ENCODE results near the gene RBM12. TPM values are rescaled to one million over a fixed set of nuclear protein-coding genes. Genes with fewer than 3 reads are reported as not detected.

The RBM12 gene
- total and polyA plus RNA-seq, 9 donors, result 32.0 to 59.6 (median 50.5) TPM

DNA sequence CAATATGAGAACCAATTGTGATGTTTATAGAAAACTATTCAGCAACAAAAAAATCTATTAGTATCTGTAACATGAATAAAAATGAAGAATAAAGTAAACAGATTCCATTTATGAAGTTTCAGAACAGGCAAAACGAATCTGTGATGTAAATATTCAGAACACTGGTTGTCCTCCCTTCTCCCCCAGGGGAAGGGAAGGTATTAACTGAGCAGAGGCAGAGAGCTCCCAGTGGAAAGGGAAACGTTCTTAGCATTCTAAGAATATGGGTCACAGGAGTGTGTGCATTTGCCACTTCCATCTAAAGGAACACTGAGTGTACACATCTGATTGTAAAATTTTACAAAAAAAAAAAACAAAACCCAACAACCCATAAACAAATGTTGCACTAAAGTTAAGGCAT lies 25.9 kb downstream of the RBM12 start:
- Histone ChIP-seq H3K9me3 (replicated peaks; ENCODE audit: control insufficient read depth, low read depth, low read length) (no peaks in the 10 kb centered on the region), H3K27ac (ENCODE audit: low read length) (no peak overlapping the region), H3K27me3 (ENCODE audit: control insufficient read depth, insufficient read depth, low read length) (no peaks in the 10 kb centered on the region), H3K36me3 (ENCODE audit: control insufficient read depth, insufficient read depth, low read length) (peaks cover 2% of the 10 kb centered on the region), H3K4me1 (ENCODE audit: control insufficient read depth, insufficient read depth, low read length) (peaks cover 4% of the 10 kb centered on the region), H3K4me3 (ENCODE audit: low read length) (no peak overlapping the region)
- WGBS (ENCODE audit: insufficient coverage), result no CpG with 5 or more reads among the region's 2 CpGs
- no peak for DNase-seq

DNA sequence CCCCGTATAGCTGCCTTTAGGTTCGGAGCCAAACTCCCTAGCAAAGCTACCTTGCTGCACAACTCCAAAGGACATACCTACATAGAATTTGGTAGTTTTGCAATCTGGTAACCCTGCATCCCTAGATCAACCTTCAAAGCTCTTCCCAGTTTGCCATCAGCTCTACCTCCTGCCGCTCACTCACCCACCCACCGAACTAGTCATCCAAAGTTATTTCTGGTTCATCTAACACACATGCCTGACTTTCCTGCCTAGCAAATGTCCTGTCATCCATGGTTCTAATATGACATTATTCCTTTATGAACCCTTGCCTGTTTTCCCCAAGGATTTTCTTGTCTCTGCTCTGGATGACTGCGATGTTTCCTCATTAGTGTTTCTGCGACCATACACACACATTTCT lies 27.4 kb downstream of the RBM12 start:
- Histone ChIP-seq H3K36me3 (ENCODE audit: control insufficient read depth, insufficient read depth, low read length) (peaks cover 5% of the 10 kb centered on the region), H3K4me1 (ENCODE audit: control insufficient read depth, insufficient read depth, low read length) (peaks cover 4% of the 10 kb centered on the region), H3K27me3 (ENCODE audit: control insufficient read depth, insufficient read depth, low read length) (no peaks in the 10 kb centered on the region), H3K9me3 (replicated peaks; ENCODE audit: control insufficient read depth, low read depth, low read length) (no peaks in the 10 kb centered on the region), H3K27ac (ENCODE audit: low read length) (no peak overlapping the region), H3K4me3 (ENCODE audit: low read length) (no peak overlapping the region)
- no peak for DNase-seq
- WGBS (ENCODE audit: insufficient coverage), result 85% methylated on average over 6 of the region's 6 CpGs

DNA sequence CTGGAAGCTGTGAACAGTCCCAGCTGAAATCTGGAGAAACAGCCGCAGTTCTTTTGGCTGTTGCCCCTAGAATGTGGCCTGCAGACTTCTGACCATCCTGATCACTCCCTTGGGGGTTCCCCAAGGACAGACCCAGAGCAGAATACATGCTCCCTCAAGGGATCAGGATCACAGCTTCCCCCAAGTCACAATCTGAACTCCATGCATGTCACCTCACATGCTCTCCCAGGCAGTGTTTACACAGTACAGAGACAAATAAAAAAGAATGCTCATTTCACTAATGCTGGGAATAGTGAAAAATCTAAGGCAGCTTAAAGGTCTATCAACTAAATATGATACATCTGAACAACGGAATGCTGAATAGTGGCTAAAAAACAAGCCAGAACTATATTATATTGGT lies 28.6 kb downstream of the RBM12 start:
- Histone ChIP-seq H3K4me1 (ENCODE audit: control insufficient read depth, insufficient read depth, low read length) (peaks cover 4% of the 10 kb centered on the region), H3K27ac (ENCODE audit: low read length) (no peak overlapping the region), H3K4me3 (ENCODE audit: low read length) (no peak overlapping the region), H3K27me3 (ENCODE audit: control insufficient read depth, insufficient read depth, low read length) (no peaks in the 10 kb centered on the region), H3K36me3 (ENCODE audit: control insufficient read depth, insufficient read depth, low read length) (peaks cover 17% of the 10 kb centered on the region), H3K9me3 (replicated peaks; ENCODE audit: control insufficient read depth, low read depth, low read length) (no peaks in the 10 kb centered on the region)
- WGBS (ENCODE audit: insufficient coverage), result 73% methylated on average over 1 of the region's 2 CpGs
- DNase-seq, result no peak

DNA sequence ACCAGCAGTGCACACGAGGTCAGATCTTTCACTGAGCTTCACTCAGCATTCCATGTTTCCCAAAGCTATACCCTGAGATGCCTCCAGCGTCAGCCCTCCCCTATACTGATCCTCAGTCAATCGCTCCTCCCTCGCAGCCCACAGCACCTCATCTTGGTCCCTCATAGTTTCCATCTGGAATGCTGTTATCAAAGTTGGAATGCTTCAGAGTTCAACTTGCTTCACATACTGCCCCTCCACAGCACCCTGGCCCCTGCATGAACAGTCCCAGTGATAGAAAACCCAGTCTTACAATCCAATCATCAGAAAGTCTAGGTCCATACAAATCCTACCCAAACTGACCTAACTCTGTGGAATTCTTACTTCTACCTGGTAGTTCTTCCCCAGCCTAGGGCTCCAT lies 29.0 kb downstream of the RBM12 start:
- Histone ChIP-seq H3K9me3 (replicated peaks; ENCODE audit: control insufficient read depth, low read depth, low read length) (no peaks in the 10 kb centered on the region), H3K27me3 (ENCODE audit: control insufficient read depth, insufficient read depth, low read length) (no peaks in the 10 kb centered on the region), H3K4me1 (ENCODE audit: control insufficient read depth, insufficient read depth, low read length) (peaks cover 2% of the 10 kb centered on the region), H3K4me3 (ENCODE audit: low read length) (no peak overlapping the region), H3K36me3 (ENCODE audit: control insufficient read depth, insufficient read depth, low read length) (peaks cover 21% of the 10 kb centered on the region), H3K27ac (ENCODE audit: low read length) (no peak overlapping the region)
- no peak for DNase-seq
- WGBS (ENCODE audit: insufficient coverage), result 83% methylated on average over 1 of the region's 4 CpGs

DNA sequence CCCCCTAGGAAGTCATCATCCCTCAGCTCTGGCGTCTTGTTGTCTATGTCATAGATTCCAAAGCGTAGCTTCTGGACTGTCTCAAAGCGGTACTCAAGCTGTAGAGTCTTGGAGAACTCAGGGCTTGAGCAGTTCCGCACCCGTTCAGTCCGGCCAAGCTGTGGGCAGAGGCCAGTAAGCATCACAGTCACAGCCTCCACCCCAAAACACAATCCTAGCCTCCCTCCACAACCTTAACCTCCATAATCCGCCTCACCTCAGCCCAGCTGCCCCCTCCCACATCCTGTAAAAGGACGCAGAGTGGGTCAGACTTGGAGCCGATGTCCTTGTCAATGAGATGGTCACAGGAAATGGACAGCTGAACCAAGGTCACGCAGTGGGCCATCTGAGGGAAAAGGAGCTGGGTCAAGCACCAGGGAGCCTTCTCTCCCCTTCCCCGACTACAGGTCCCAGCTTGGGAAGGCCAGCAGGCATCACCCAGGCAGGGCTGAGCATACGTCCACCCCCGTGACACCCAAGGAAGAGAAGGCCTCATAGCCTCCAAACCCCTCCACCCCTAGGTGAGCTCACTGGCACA lies 32.1 kb downstream of the RBM12 start:
- DNase-seq, result no peak
- WGBS (ENCODE audit: insufficient coverage), result 97% methylated on average over 7 of the region's 13 CpGs
- Histone ChIP-seq H3K4me3 (ENCODE audit: low read length) (no peak overlapping the region), H3K4me1 (ENCODE audit: control insufficient read depth, insufficient read depth, low read length) (peaks cover 2% of the 10 kb centered on the region), H3K36me3 (ENCODE audit: control insufficient read depth, insufficient read depth, low read length) (peaks cover 41% of the 10 kb centered on the region), H3K27me3 (ENCODE audit: control insufficient read depth, insufficient read depth, low read length) (no peaks in the 10 kb centered on the region), H3K27ac (ENCODE audit: low read length) (no peak overlapping the region), H3K9me3 (replicated peaks; ENCODE audit: control insufficient read depth, low read depth, low read length) (no peaks in the 10 kb centered on the region)

DNA sequence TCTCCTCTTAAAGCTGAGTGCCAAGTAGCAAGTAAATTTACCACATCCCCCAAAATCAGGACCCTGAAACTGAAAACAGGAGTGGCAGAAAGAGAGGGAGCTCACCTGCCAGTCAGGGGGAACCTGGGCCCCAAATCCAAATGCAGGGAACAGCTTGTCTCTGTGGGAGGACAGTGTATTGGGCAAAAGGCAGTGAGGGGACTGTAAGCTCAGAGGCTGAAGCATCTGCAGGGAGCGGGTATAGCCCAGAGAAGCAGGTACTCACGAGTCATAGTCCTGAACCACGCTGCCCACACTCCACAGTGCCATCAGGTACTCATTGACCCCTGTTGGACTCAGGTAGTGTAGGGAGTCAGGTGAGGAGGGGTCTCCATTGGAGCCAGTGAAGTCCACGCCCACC lies 34.1 kb downstream of the RBM12 start:
- 100% methylated on average over 1 of the region's 4 CpGs for WGBS (ENCODE audit: insufficient coverage)
- Histone ChIP-seq H3K27me3 (ENCODE audit: control insufficient read depth, insufficient read depth, low read length) (no peaks in the 10 kb centered on the region), H3K9me3 (replicated peaks; ENCODE audit: control insufficient read depth, low read depth, low read length) (no peaks in the 10 kb centered on the region), H3K4me1 (ENCODE audit: control insufficient read depth, insufficient read depth, low read length) (no peaks in the 10 kb centered on the region), H3K36me3 (ENCODE audit: control insufficient read depth, insufficient read depth, low read length) (peaks cover 59% of the 10 kb centered on the region), H3K27ac (ENCODE audit: low read length) (no peak overlapping the region), H3K4me3 (ENCODE audit: low read length) (no peak overlapping the region)
- no peak for DNase-seq

DNA sequence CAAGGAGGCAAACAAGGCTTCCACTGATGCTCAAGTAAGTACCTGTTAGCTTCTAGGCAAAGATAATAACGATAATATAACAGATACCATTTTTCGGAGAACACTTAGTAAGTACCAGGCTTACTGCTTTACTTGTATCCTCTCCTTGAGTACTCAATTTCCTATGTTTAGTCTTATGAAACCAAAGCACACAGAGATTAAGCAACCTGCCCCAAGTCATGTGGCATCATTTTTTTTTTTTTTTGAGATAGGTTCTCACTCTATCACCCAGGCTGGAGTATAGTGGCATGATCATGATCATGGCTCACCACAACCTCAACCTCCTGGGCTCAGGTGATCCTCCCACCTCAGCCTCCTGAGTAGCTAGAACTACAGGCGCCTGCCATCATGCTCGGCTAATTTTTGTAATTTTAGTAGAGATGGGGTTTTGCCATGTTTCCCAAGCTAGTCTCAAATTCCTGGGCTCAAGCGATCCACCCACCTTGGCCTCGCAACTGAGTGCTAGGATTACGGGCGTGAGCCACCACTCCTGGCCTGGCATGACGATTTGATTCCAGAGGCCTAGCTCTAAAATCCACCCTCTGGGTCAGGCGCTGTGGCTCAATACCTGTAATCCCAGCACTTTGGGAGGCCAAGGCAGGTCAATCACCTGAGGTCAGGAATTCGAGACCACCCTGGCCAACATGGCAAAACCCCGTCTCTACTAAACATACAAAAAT lies 35.1 kb downstream of the RBM12 start:
- Histone ChIP-seq H3K4me1 (ENCODE audit: control insufficient read depth, insufficient read depth, low read length) (no peaks in the 10 kb centered on the region), H3K36me3 (ENCODE audit: control insufficient read depth, insufficient read depth, low read length) (peaks cover 65% of the 10 kb centered on the region), H3K27me3 (ENCODE audit: control insufficient read depth, insufficient read depth, low read length) (no peaks in the 10 kb centered on the region), H3K9me3 (replicated peaks; ENCODE audit: control insufficient read depth, low read depth, low read length) (no peaks in the 10 kb centered on the region), H3K4me3 (ENCODE audit: low read length) (no peak overlapping the region), H3K27ac (ENCODE audit: low read length) (no peak overlapping the region)
- WGBS (ENCODE audit: insufficient coverage), result 91% methylated on average over 8 of the region's 12 CpGs
- no peak for DNase-seq

DNA sequence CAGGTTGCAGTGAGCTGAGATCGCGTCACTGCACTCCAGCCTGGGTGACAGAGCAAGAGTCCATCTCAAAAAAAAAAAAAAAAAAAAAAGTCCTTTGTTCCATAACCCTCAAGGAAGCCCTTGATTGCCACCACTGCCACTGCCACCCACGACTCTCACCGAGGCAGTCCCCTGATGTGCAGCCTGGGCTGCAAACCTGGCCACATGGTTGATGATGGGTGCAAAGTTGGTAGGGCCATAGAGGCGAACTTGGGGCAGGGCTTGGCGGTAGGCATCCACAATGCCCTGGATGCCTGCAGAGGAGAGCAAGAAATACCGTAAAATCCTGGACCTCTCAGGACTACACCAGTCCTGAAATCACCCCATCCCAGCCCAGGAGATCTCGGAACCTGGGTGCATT lies 37.6 kb downstream of the RBM12 start:
- Histone ChIP-seq H3K27ac (ENCODE audit: low read length) (no peak overlapping the region), H3K36me3 (ENCODE audit: control insufficient read depth, insufficient read depth, low read length) (peaks cover 60% of the 10 kb centered on the region), H3K4me1 (ENCODE audit: control insufficient read depth, insufficient read depth, low read length) (no peaks in the 10 kb centered on the region), H3K9me3 (replicated peaks; ENCODE audit: control insufficient read depth, low read depth, low read length) (no peaks in the 10 kb centered on the region), H3K4me3 (ENCODE audit: low read length) (no peak overlapping the region), H3K27me3 (ENCODE audit: control insufficient read depth, insufficient read depth, low read length) (no peaks in the 10 kb centered on the region)
- no peak for DNase-seq
- 100% methylated on average over 1 of the region's 8 CpGs for WGBS (ENCODE audit: insufficient coverage)

DNA sequence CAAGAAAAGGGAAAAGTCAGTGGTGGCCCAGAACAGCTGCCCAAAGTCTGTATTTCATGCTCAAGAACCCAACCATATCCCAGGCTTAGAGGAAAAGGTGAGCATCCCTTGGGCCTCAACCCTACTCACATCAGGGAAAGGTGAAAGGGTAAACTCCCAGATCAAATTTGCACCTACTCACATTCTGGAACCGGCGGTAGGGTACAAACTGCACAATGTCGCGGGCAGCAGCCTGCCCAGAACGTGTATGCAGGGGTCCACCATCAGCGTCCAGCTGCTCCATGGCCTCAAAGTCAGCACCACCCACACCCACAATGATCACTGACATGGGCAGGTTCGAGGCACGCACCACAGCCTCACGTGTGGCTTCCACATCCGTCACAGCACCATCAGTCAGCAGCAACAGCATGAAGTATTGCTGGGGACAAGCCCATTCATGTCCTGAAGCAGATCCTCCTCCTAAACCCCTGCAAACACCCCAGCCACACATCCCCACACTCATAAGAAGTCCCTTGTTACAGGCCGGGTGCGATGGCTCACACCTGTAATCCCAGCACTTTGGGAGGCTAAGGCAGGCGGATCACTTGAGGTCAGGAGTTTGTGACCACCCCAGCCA lies 38.2 kb downstream of the RBM12 start:
- Histone ChIP-seq H3K9me3 (replicated peaks; ENCODE audit: control insufficient read depth, low read depth, low read length) (no peaks in the 10 kb centered on the region), H3K27me3 (ENCODE audit: control insufficient read depth, insufficient read depth, low read length) (no peaks in the 10 kb centered on the region), H3K27ac (ENCODE audit: low read length) (no peak overlapping the region), H3K4me3 (ENCODE audit: low read length) (no peak overlapping the region), H3K36me3 (ENCODE audit: control insufficient read depth, insufficient read depth, low read length) (peaks cover 55% of the 10 kb centered on the region), H3K4me1 (ENCODE audit: control insufficient read depth, insufficient read depth, low read length) (no peaks in the 10 kb centered on the region)
- DNase-seq, result no peak
- WGBS (ENCODE audit: insufficient coverage), result 91% methylated on average over 10 of the region's 13 CpGs

DNA sequence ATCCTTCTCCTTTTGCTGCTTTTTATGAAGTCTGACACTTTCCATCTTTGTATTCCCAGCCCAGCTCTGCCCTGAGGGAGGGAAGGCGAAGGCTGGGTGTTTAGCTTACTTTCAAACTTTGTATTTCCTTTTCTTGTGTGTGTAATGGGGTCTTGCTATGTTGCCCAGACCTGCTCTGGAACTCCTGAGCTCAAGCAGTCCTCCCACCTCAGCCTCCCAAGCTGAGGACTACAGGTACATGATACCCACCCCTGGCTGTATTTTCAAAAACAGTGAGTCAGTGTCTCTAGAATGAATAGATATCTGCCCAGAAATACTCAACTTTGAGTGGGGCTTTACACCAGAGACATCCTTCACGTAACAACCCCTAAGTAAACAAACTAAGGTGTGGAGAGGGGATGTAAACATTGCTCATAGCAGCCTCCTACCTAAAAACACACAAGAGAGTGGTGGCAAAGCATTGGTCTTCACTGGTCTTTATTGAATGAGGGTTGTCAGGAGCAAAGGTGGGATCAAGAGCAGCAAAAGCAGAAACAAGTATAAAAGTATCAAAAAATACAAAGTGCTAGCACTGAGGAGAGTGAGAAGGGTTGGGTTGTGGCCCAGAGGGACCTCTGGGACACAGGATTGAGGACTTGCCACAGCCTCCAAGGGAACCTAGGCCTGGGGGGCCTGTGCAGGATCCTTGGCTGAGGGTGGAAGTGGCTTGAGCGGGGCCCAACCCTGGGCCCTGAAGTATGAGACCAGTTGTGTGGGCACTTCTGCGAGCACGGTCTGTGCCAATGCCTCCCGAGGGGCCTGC lies 38.9 kb downstream of the RBM12 start:
- H3K27me3 ChIP-seq (ENCODE audit: control insufficient read depth, insufficient read depth, low read length), result no peaks in the 10 kb centered on the region
- no peak overlapping the region for H3K27ac ChIP-seq (ENCODE audit: low read length)
- H3K4me3 ChIP-seq (ENCODE audit: low read length), result no peak overlapping the region
- WGBS (ENCODE audit: insufficient coverage), result no CpG with 5 or more reads among the region's 6 CpGs
- H3K4me1 ChIP-seq (ENCODE audit: control insufficient read depth, insufficient read depth, low read length), result no peaks in the 10 kb centered on the region
- peaks cover 54% of the 10 kb centered on the region for H3K36me3 ChIP-seq (ENCODE audit: control insufficient read depth, insufficient read depth, low read length)
- H3K9me3 ChIP-seq (replicated peaks; ENCODE audit: control insufficient read depth, low read depth, low read length), result no peaks in the 10 kb centered on the region
- no peak for DNase-seq
